Panc1 (cell line): ENCODE results near the gene MPC1. TPM values are rescaled to one million over a fixed set of nuclear protein-coding genes. Genes with fewer than 3 reads are reported as not detected.
"Not testable (repeated sequence)": the region's sequence is repeated elsewhere in the genome, so short reads cannot be mapped to it uniquely, and the experiment has no call there.

Experiments used
- ATAC-seq: fragments of 200-7000 bp; cut with Tn5 transposase; 2 replicates; pipeline ENCODE4 v1.9.1; 2020; ENCODE audit warnings: mild to moderate bottlenecking, moderate library complexity
- BruUV-seq: library from RNA; stranded (reverse); fragments of 400-500 nt; replicated peaks from 2 replicates; lab custom pipeline; 2021; lab: Mats Ljungman, UMichigan
- CTCF ChIA-PET: fragments of 300-600 bp; sonication (Branson Sonifier 250); formaldehyde crosslinking; loops from one replicate; lab custom pipeline; 2022; ENCODE audit warnings: antibody characterized with exemption; lab: Charles Lee
- POLR2A ChIA-PET: fragments of 300-600 bp; sonication (Branson Sonifier 250); formaldehyde crosslinking; loops from one replicate; lab custom pipeline; 2022; ENCODE audit warnings: antibody characterized with exemption; lab: Charles Lee
- DNase-seq: peaks from one replicate; pipeline ENCODE4 v3.0.0-alpha.2; 2010; ENCODE audit warnings: low read depth, low spot score
- H3K27ac ChIP-seq: 2 replicates; pipeline ENCODE4 v1.5.1; 2011; ENCODE audit warnings: mild to moderate bottlenecking, low read length, inconsistent platforms
- H3K27me3 ChIP-seq: fragments of 200-500 bp; sonication (Bioruptor generic); 2 replicates; pipeline ENCODE4 v1.6.0; 2014; ENCODE audit warnings: low read length, inconsistent platforms; ENCODE audit not compliant: control insufficient read depth, insufficient read depth
- H3K36me3 ChIP-seq: fragments of 200-500 bp; sonication (Bioruptor generic); 2 replicates; pipeline ENCODE4 v1.5.1; 2014; ENCODE audit warnings: inconsistent platforms, mild to moderate bottlenecking, low read length, moderate library complexity; ENCODE audit not compliant: control insufficient read depth, insufficient read depth
- H3K4me1 ChIP-seq: 2 replicates; pipeline ENCODE4 v1.5.1; 2011; ENCODE audit warnings: inconsistent platforms, mild to moderate bottlenecking, low read length, moderate library complexity; ENCODE audit not compliant: control insufficient read depth, insufficient read depth
- H3K4me3 ChIP-seq, 2 experiments: 2 replicates each; pipeline ENCODE4 v1.5.1; 2011 to 2012; ENCODE audit warnings: low read depth in 2 of 2, low read length in 2 of 2, mild to moderate bottlenecking in 2 of 2, inconsistent platforms in 1 of 2, moderate library complexity in 1 of 2
- H3K9me3 ChIP-seq: fragments of 200-500 bp; sonication (Bioruptor generic); 2 replicates; pipeline ENCODE4 v1.5.1; 2014; ENCODE audit warnings: low read depth, mild to moderate bottlenecking, inconsistent platforms, low read length, moderate library complexity; ENCODE audit not compliant: control insufficient read depth, insufficient read depth
- POLR2AphosphoS5 ChIP-seq: IDR thresholded peaks from 2 replicates; pipeline ENCODE4 v1.6.1; 2012; ENCODE audit warnings: mild to moderate bottlenecking, low read depth, low read length, moderate library complexity
- SIN3A ChIP-seq: IDR thresholded peaks from 2 replicates; pipeline ENCODE4 v1.6.1; 2012; ENCODE audit warnings: low read depth, mild to moderate bottlenecking, low read length, moderate library complexity, borderline replicate concordance; ENCODE audit not compliant: insufficient read depth
- TCF7L2 ChIP-seq: IDR thresholded peaks from 2 replicates; pipeline ENCODE4 v1.6.1; 2011; ENCODE audit warnings: mild to moderate bottlenecking, low read depth, low read length, inconsistent platforms
- in situ Hi-C: cut with HindIII; loops from 2 replicates; pipeline ENCODE4 v1.10.0; 2016; ENCODE audit warnings: low sequenced_read_pairs, low pct_unique_long_range_greater_than_20kb
- intact Hi-C: fragments of 100-400 bp; cut with micrococcal nuclease; formaldehyde crosslinking; loops from one replicate; pipeline ENCODE4 v1.10.0; 2022; ENCODE audit not compliant: unreplicated experiment
- total RNA-seq: library from RNA; stranded (reverse); gene quantifications from one replicate; pipeline ENCODE4 v1.2.1, GENCODE V29; 2021; ENCODE audit not compliant: unreplicated experiment
- TF ChIP-seq, protein P1 (sequence below): fragments of 450-650 bp; IDR thresholded peaks from 2 replicates; pipeline ENCODE4 v1.5.1; 2017; ENCODE audit warnings: mild to moderate bottlenecking
- TF ChIP-seq, protein P2 (sequence below), 2 experiments: IDR thresholded peaks; 2 replicates each; pipeline ENCODE4 v1.6.1; 2011 to 2012; ENCODE audit warnings: low read depth in 2 of 2, control low read depth in 1 of 2, low read length in 1 of 2, mild to moderate bottlenecking in 1 of 2, moderate library complexity in 1 of 2; ENCODE audit not compliant: insufficient read depth in 1 of 2

The MPC1 gene
- total RNA-seq, 1 experiment from 2014 or later: 7.0 TPM

DNA sequence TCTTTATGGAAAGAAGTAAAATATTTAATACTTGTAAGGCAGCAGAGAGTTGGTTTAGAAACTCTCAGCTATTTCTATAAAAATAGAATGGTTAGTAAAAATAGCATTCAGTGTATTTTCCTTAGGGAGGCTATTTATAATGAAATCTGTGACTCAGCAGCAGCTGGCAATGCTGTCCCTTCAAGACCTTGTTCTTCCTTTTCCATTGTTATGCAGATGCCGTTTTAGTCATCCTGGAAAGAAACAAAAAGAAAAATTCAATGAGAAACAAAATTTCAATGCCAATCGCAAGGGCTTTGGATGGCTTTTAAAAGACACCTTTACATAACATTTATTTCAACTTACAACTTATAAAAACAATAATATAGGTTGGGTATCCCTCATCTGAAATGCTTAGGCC, 17.5 kb downstream of the MPC1 start:
- BruUV-seq: no TSS peak
- no peak for ATAC-seq

DNA sequence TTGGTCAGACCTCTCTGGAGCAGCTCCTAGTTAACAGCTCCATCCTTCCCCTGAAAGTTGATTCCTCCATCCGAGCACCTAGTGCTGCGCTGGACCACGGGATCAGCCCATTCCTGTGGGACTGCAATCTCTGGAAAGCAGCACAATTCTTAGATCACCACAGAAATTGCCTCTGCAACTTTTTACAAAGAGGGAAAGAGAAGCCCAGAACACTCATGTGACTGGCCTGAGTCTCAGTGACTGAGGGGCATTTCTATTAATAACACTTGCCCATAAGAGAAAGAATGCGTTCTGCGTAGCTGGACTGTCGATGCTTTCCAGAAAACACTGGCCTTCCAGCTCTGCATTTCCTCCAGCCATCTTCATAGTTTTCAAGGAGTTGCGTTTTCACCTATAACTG, 18.3 kb downstream of the MPC1 start:
- ATAC-seq: no peak
- BruUV-seq: no TSS peak
- no peak for DNase-seq
- CTCF ChIA-PET: no interaction called here
- intact Hi-C loops (no loop called here), in situ Hi-C loops (no loop called here)
- no peaks in the 10 kb centered on the region for H3K36me3 ChIP-seq
- no peaks in the 10 kb centered on the region for H3K9me3 ChIP-seq
- no peaks in the 10 kb centered on the region for H3K4me1 ChIP-seq
- no peak overlapping the region for H3K27ac ChIP-seq
- TF ChIP-seq, protein P1, sequence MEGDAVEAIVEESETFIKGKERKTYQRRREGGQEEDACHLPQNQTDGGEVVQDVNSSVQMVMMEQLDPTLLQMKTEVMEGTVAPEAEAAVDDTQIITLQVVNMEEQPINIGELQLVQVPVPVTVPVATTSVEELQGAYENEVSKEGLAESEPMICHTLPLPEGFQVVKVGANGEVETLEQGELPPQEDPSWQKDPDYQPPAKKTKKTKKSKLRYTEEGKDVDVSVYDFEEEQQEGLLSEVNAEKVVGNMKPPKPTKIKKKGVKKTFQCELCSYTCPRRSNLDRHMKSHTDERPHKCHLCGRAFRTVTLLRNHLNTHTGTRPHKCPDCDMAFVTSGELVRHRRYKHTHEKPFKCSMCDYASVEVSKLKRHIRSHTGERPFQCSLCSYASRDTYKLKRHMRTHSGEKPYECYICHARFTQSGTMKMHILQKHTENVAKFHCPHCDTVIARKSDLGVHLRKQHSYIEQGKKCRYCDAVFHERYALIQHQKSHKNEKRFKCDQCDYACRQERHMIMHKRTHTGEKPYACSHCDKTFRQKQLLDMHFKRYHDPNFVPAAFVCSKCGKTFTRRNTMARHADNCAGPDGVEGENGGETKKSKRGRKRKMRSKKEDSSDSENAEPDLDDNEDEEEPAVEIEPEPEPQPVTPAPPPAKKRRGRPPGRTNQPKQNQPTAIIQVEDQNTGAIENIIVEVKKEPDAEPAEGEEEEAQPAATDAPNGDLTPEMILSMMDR: no peak
- TF ChIP-seq POLR2AphosphoS5 (no peak), TCF7L2 (no peak), SIN3A (no peak)
- TF ChIP-seq, protein P2, sequence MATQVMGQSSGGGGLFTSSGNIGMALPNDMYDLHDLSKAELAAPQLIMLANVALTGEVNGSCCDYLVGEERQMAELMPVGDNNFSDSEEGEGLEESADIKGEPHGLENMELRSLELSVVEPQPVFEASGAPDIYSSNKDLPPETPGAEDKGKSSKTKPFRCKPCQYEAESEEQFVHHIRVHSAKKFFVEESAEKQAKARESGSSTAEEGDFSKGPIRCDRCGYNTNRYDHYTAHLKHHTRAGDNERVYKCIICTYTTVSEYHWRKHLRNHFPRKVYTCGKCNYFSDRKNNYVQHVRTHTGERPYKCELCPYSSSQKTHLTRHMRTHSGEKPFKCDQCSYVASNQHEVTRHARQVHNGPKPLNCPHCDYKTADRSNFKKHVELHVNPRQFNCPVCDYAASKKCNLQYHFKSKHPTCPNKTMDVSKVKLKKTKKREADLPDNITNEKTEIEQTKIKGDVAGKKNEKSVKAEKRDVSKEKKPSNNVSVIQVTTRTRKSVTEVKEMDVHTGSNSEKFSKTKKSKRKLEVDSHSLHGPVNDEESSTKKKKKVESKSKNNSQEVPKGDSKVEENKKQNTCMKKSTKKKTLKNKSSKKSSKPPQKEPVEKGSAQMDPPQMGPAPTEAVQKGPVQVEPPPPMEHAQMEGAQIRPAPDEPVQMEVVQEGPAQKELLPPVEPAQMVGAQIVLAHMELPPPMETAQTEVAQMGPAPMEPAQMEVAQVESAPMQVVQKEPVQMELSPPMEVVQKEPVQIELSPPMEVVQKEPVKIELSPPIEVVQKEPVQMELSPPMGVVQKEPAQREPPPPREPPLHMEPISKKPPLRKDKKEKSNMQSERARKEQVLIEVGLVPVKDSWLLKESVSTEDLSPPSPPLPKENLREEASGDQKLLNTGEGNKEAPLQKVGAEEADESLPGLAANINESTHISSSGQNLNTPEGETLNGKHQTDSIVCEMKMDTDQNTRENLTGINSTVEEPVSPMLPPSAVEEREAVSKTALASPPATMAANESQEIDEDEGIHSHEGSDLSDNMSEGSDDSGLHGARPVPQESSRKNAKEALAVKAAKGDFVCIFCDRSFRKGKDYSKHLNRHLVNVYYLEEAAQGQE (IDR thresholded peaks at IDR 0.05; ENCODE audit: insufficient read depth in 1 of 2, low read depth in 2 of 2, low read length in 1 of 2): no peak
- POLR2A ChIA-PET: no interaction called here
- H3K4me3 ChIP-seq: no peak overlapping the region
- H3K27me3 ChIP-seq: no peaks in the 10 kb centered on the region

More for the DNA sequence above, 17.5 kb downstream of the MPC1 start:
- Histone ChIP-seq H3K27ac (no peak overlapping the region), H3K36me3 (no peaks in the 10 kb centered on the region), H3K4me3 (no peak overlapping the region), H3K4me1 (no peaks in the 10 kb centered on the region), H3K9me3 (no peaks in the 10 kb centered on the region), H3K27me3 (no peaks in the 10 kb centered on the region)
- no peak for DNase-seq
- TF ChIP-seq, protein P2 (IDR thresholded peaks at IDR 0.05; ENCODE audit: insufficient read depth in 1 of 2, low read depth in 2 of 2, low read length in 1 of 2): no peak
- ChIA-PET CTCF (no interaction called here), POLR2A (interaction anchor here (0.6 kb wide), 1 partner anchor 104 kb away, joined by 4 read pairs; no protein-coding TSS in a partner anchor)
- intact Hi-C loops (no loop called here), in situ Hi-C loops (no loop called here)

DNA sequence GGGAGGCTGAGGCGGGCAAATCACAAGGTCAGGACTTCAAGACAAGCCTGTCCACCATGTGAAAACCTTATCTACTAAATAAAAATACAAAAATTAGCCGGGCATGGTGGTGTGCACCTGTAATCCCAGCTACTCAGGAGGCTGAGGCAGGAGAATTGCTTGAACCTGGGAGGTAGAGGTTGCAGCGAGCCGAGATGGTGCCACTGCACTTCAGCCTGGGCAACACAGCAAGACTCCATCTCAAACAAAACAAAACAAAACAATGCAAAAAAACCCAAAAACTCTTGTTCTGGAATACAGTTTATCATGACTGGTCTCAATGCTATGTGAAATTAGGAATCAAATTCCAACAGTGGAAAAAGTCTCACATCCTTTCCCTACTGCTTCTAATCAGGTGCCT, 20.3 kb downstream of the MPC1 start:
- POLR2A ChIA-PET, BruUV-seq, H3K9me3 ChIP-seq, H3K4me3 ChIP-seq, H3K27me3 ChIP-seq, H3K36me3 ChIP-seq, DNase-seq, H3K27ac ChIP-seq, ATAC-seq, intact Hi-C loops, CTCF ChIA-PET, in situ Hi-C loops, H3K4me1 ChIP-seq: not testable (repeated sequence)
